IPS-18a (cell line): ENCODE measurements around the gene OR11H7.
"Not testable (repeated sequence)": the region's sequence is repeated elsewhere in the genome, so short reads cannot be mapped to it uniquely, and the experiment has no call there.

Experiments
- H3K27ac ChIP-seq: one replicate; pipeline ENCODE4 v1.5.1; 2013; ENCODE audit warnings: low read length
- H3K27me3 ChIP-seq: one replicate; pipeline ENCODE4 v1.6.1; 2013; ENCODE audit warnings: mild to moderate bottlenecking, low read length; ENCODE audit not compliant: control insufficient read depth, insufficient read depth
- H3K36me3 ChIP-seq: one replicate; pipeline ENCODE4 v1.6.1; 2013; ENCODE audit warnings: low read depth, low read length; ENCODE audit not compliant: control insufficient read depth
- H3K4me1 ChIP-seq: one replicate; pipeline ENCODE4 v1.6.1; 2013; ENCODE audit warnings: low read depth, low read length; ENCODE audit not compliant: control insufficient read depth
- H3K4me3 ChIP-seq: one replicate; pipeline ENCODE4 v1.5.1; 2013; ENCODE audit warnings: low read length
- H3K9ac ChIP-seq: one replicate; pipeline ENCODE4 v1.6.1; 2013; ENCODE audit warnings: mild to moderate bottlenecking, low read length, moderate library complexity
- H3K9me3 ChIP-seq: one replicate; pipeline ENCODE4 v1.6.1; 2013; ENCODE audit warnings: low read depth, low read length; ENCODE audit not compliant: control insufficient read depth

Gene OR11H7

DNA sequence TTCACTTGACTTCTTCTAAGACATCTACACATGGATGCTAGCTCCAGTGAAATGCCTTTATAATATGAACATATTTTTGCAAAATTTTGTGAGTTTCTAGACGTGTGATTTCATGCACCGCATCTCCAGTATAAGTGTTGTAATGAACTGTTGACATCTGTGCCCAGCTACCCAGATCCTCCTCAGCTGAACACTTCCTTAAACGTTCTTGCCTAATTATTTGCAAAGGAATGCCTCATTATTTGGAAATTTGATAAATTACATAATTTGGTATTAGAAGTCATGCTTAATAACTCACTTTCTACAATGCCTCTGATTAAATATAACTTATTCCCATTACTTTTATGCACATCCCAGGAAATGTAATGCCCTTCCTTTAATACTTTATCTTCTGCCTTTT is 24.1 kb upstream of the OR11H7 start:
- Histone ChIP-seq H3K27me3 (no peaks in the 10 kb centered on the region), H3K27ac (no peak overlapping the region), H3K4me3 (no peak overlapping the region), H3K4me1 (no peaks in the 10 kb centered on the region), H3K9ac (no peak overlapping the region), H3K36me3 (no peaks in the 10 kb centered on the region), H3K9me3 (peaks cover 54% of the 10 kb centered on the region)

DNA sequence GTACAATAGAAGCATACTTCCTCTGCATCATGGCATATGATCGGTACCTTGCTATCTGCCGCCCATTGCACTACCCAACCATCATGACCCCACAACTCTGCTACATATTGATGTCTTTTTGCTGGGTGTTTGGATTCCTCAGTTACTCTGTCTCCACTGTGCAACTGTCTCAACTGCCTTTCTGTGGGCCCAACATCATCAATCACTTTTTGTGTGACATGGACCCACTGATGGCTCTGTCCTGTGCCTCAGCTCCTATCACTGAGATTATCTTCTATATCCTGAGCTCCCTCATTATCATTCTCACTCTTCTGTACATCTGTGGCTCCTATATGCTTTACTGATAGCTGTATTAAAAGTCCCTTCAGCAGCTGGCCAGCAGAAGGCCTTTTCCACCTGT is 19.2 kb upstream of the OR11H7 start:
- H3K27ac ChIP-seq, result no peak overlapping the region
- peaks cover 59% of the 10 kb centered on the region for H3K9me3 ChIP-seq
- no peak overlapping the region for H3K4me3 ChIP-seq
- no peak overlapping the region for H3K9ac ChIP-seq
- H3K4me1 ChIP-seq, result no peaks in the 10 kb centered on the region
- H3K27me3 ChIP-seq, result no peaks in the 10 kb centered on the region
- no peaks in the 10 kb centered on the region for H3K36me3 ChIP-seq

DNA sequence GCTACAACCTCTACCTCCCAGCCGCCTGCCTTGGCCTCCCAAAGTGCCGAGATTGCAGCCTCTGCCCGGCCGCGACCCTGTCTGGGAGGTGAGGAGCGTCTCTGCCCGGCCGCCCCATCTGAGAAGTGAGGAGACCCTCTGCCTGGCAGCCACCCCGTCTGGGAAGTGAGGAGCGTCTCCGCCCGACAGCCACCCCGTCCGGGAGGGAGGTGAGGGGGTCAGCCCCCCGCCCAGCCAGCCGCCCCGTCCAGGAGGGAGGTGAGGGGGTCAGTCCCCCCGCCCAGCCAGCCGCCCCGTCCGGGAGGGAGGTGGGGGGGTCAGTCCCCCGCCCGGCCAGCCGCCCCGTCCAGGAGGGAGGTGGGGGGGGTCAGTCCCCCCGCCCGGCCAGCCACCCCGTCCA is 16.4 kb upstream of the OR11H7 start:
- peaks cover 57% of the 10 kb centered on the region for H3K9me3 ChIP-seq
- H3K9ac ChIP-seq, H3K27ac ChIP-seq, H3K36me3 ChIP-seq, H3K27me3 ChIP-seq, H3K4me1 ChIP-seq, H3K4me3 ChIP-seq: not testable (repeated sequence)

DNA sequence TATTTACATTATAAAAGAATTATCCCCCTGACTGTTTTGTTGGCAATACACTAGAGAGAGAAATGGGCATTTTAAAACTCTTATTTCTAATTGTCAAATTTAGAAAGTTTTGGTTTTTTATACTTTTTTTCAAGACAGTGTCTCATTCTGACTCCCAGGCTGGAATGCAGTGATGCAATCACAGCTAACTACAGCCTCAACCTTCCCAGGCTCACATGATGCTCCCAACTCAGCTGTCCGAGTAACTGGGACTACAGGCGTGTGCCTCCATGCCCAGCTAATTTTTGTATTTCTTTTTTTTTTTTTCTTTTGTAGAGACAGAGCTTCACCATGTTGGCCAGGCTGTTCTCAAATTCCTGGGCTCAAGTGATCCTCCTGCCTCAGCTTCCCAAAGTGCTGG is 13.6 kb upstream of the OR11H7 start:
- Histone ChIP-seq H3K9ac (no peak overlapping the region), H3K4me1 (no peaks in the 10 kb centered on the region), H3K27ac (no peak overlapping the region), H3K9me3 (peaks cover 61% of the 10 kb centered on the region), H3K4me3 (no peak overlapping the region), H3K27me3 (no peaks in the 10 kb centered on the region), H3K36me3 (no peaks in the 10 kb centered on the region)

DNA sequence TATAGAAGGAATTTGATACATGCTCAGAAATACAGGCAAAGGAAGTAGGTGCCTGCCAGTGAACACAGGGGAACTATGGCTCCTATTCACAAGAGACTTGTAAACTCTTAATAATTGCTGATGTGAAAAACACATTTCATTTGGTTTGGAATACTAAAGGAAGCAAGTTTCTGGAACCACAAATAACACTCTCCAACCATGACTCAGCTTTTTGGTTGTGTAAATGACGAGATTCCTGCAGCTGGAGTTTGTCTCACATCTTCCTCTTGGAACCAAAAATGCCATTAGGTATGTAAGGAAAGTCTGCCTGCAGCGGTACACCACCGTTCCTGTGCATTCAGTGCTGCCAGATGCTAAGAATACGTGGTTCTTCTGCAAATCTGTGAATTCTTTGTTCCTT is 9.7 kb upstream of the OR11H7 start:
- Histone ChIP-seq H3K4me3 (no peak overlapping the region), H3K9ac (no peak overlapping the region), H3K27me3 (no peaks in the 10 kb centered on the region), H3K36me3 (no peaks in the 10 kb centered on the region), H3K4me1 (no peaks in the 10 kb centered on the region), H3K27ac (no peak overlapping the region), H3K9me3 (peaks cover 67% of the 10 kb centered on the region)

DNA sequence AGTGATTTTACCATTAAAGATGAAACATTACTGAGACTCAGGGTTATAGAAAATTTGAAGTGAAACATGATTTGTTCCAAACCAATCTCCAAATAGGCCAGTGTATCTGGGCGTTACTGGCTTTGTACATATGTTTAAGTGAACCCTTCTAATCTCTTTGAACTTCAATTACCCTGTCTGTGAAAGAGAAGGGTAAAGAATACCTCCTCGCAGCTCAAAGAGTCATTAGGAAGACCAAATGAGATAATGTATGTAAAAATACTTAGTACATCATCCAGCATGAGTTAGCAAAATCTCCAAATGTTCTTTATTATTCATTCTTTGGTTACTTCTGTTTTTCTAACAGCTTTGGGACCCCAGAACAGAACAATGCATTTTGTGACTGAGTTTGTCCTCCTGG is 5.4 kb upstream of the OR11H7 start, which contains the start of gene OR11H6:
Gene OR11H6 (plus strand): TSS at position 301 of the 400 bp plus-strand sequence. CDS start 0 bp downstream, at position 301.
- no peaks in the 10 kb centered on the region for H3K4me1 ChIP-seq
- no peak within 1 kb of the TSS for H3K4me3 ChIP-seq
- peaks cover 71% of the 10 kb centered on the region for H3K9me3 ChIP-seq
- H3K27ac ChIP-seq, result no peak within 1 kb of the TSS
- no peak within 1 kb of the TSS for H3K9ac ChIP-seq
- H3K27me3 ChIP-seq, result no peaks in the 10 kb centered on the region
- no peaks in the 10 kb centered on the region for H3K36me3 ChIP-seq

DNA sequence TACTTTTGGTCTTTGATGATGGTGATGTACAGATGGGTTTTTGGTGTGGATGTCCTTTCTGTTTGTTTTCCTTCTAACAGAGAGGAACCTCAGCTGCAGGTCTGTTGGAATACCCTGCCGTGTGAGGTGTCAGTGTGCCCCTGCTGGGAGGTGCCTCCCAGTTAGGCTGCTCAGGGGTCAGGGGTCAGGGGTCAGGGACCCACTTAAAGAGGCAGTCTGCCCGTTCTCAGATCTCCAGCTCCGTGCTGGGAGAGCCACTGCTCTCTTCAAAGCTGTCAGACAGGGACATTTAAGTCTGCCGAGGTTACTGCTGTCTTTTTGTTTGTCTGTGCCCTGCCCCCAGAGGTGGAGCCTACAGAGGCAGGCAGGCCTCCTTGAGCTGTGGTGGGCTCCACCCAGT is 6.6 kb downstream of the OR11H7 start:
- H3K9me3 ChIP-seq, result peaks cover 19% of the 10 kb centered on the region
- not testable (repeated sequence) for H3K9ac ChIP-seq, H3K4me1 ChIP-seq, H3K4me3 ChIP-seq, H3K36me3 ChIP-seq, H3K27me3 ChIP-seq, H3K27ac ChIP-seq

DNA sequence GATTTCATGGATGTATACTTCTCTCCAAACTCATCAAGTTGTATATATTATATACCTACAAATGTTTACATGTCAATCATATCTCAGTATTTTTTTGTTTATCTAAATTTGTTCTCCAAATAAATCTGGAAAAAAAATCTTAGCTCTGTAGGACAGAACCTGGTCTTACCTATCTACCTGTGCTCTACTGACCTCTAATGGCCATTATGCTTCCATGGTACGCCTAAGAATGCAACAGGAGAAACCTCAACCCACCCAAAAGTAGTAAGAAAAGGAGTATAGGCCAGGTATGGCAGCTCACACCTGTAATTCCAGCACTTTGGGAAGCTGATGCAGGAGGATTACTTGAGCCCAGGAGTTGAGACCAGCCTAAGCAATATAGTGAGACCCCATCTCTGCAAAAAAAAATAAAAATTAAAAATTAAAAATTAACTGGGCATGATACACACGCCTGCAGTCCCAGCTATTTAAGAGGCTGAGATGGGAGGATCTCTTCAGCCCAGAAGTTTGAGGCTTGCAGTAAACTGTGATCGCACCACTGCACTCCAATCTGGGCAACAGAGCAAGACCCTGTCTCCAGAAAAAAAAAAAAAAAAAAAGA is 19.0 kb downstream of the OR11H7 start:
- Histone ChIP-seq H3K4me3 (no peak overlapping the region), H3K9me3 (peaks cover 55% of the 10 kb centered on the region), H3K36me3 (no peaks in the 10 kb centered on the region), H3K27ac (no peak overlapping the region), H3K9ac (no peak overlapping the region), H3K27me3 (no peaks in the 10 kb centered on the region), H3K4me1 (no peaks in the 10 kb centered on the region)

DNA sequence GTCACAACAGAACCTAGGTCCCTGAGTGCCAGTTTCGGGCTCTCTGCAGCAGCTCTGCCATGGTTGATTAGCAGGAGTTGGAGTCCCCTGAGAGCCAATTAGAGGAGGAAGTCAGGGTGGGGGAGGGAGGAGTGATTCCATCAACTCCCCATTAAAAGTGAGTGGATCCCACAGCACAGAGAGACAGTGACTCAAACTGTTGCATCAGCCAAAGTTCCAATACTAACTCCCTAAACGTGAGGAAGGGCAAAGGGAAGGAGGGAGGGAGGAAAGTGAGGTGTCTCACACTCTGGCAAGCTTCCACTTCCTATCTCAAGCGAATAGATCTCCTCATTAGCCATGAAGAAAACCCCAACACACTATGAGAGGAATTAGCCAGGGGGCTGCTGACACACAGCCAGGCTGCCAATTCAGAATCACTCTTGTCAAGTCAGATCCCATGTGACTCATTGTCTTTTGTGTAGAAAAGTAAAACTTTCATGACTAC is 33.9 kb downstream of the OR11H7 start:
- Histone ChIP-seq H3K9ac (no peak overlapping the region), H3K4me3 (no peak overlapping the region), H3K4me1 (no peaks in the 10 kb centered on the region), H3K27ac (no peak overlapping the region), H3K27me3 (no peaks in the 10 kb centered on the region), H3K9me3 (peaks cover 53% of the 10 kb centered on the region), H3K36me3 (no peaks in the 10 kb centered on the region)

DNA sequence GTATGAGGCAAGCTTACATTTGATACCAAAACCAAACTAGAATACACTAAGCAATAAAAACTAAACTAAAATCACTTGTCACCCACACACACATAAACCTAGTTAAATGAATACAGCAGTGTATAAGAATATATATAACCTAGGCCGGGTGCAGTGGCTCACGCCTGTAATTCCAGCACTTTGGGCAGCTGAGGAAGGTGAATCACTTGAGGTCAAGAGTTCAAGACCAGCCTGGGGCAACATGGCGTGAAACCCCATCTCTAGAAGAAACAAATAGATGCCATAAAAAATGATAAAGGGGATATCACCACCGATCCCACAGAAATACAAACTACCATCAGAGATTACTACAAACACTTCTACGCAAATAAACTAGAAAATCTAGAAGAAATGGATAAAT is 35.6 kb downstream of the OR11H7 start:
- not testable (repeated sequence) for H3K27ac ChIP-seq, H3K4me3 ChIP-seq, H3K36me3 ChIP-seq, H3K27me3 ChIP-seq, H3K4me1 ChIP-seq, H3K9ac ChIP-seq
- H3K9me3 ChIP-seq, result peaks cover 48% of the 10 kb centered on the region

DNA sequence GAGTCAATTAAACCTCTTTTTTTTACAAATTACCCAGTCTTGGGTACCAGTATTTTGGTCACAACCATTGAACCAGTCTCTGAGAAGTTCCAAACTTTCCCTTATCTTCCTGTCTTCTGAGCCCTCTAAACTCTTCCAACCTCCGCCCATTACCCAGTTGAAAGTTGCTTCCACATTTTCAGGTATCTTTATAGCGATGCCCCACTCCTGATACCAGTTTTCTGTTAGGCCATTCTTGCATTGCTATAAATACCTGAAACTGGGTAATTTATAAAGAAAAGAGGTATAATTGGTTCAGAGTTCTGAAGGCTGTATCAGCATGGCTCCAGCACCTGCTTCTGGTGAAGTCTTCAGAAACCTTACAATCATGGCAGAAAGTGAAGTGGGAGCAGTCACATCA is 45.3 kb downstream of the OR11H7 start:
- Histone ChIP-seq H3K27ac (no peak overlapping the region), H3K4me3 (no peak overlapping the region), H3K27me3 (no peaks in the 10 kb centered on the region), H3K4me1 (no peaks in the 10 kb centered on the region), H3K9me3 (peaks cover 57% of the 10 kb centered on the region), H3K9ac (no peak overlapping the region), H3K36me3 (no peaks in the 10 kb centered on the region)

DNA sequence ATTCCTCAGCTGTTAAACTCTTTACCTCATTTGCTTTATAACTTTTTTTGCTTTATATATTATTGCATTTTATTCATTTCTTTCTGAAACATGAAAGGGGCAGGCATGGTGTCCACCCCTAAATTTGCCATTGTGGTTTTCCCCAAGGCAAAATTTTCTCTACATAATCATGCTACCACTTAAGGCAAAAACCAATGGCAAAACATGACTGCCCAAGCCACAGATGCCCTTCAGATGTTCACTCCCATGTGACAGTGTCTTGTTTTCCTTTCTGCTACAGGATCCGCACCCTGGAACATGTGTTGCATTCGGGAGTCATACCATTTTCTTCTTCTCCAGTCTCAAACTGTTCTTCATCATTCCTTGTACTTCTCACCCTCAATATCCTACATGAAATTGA is 48.6 kb downstream of the OR11H7 start:
- Histone ChIP-seq H3K4me1 (no peaks in the 10 kb centered on the region), H3K9me3 (peaks cover 37% of the 10 kb centered on the region), H3K9ac (no peak overlapping the region)

More for the DNA sequence above, 48.6 kb downstream of the OR11H7 start:
- no peaks in the 10 kb centered on the region for H3K36me3 ChIP-seq
- H3K27ac ChIP-seq, result no peak overlapping the region
- no peak overlapping the region for H3K4me3 ChIP-seq
- H3K27me3 ChIP-seq, result no peaks in the 10 kb centered on the region
